GM13977 (cell line): ENCODE measurements around the gene PDE4B.

Source experiments
- DNase-seq: peaks from one replicate; pipeline ENCODE4 v3.0.0; 2012; ENCODE audit warnings: low spot score
- CTCF ChIP-seq: IDR thresholded peaks from 2 replicates; pipeline ENCODE4 v1.5.1; 2012; ENCODE audit warnings: mild to moderate bottlenecking, control low read depth; ENCODE audit not compliant: insufficient read depth; ENCODE audit errors: extremely low read depth, missing control alignments
- in situ Hi-C: fragments of 300-500 bp; cut with MboI; formaldehyde crosslinking; loops from one replicate; pipeline ENCODE4 v1.12.0; 2022; ENCODE audit warnings: low sequenced_read_pairs, low pct_unique_long_range_greater_than_20kb, mixed read lengths, inconsistent platforms; ENCODE audit not compliant: unreplicated experiment

The PDE4B gene

GRCh38 chr1:66271904-66272254, 479.2 kb downstream of the PDE4B start:
- no peak for TF ChIP-seq CTCF
- no peak for DNase-seq
- in situ Hi-C loops = no loop called here

- no peak for DNase-seq
- TF ChIP-seq CTCF = no peak
- in situ Hi-C loops = no loop called here
These were observed 481.0 kb downstream of the PDE4B start for GRCh38 chr1:66273656-66274055.

- TF ChIP-seq CTCF = no peak
- in situ Hi-C loops = no loop called here
- DNase-seq = no peak
These were observed 481.9 kb downstream of the PDE4B start for GRCh38 chr1:66274634-66275033.

GRCh38 chr1:66275083-66275482, 482.4 kb downstream of the PDE4B start:
- in situ Hi-C loops = no loop called here
- DNase-seq = no peak
- TF ChIP-seq CTCF = no peak

- TF ChIP-seq CTCF = no peak
- in situ Hi-C loops = no loop called here
- no peak for DNase-seq
These were observed 482.9 kb downstream of the PDE4B start for GRCh38 chr1:66275601-66276023.

- DNase-seq = peak; percentile 44
- TF ChIP-seq CTCF = no peak
- in situ Hi-C loops = no loop called here
These were observed 483.5 kb downstream of the PDE4B start for GRCh38 chr1:66276218-66276617.
